ENCODE results near the gene TM4SF20. TPM values are rescaled to one million over a fixed set of nuclear protein-coding genes. Genes with fewer than 3 reads are reported as not detected.

Gene TM4SF20
- total RNA-seq, 2 donors from 2014 or later: not detected

DNA sequence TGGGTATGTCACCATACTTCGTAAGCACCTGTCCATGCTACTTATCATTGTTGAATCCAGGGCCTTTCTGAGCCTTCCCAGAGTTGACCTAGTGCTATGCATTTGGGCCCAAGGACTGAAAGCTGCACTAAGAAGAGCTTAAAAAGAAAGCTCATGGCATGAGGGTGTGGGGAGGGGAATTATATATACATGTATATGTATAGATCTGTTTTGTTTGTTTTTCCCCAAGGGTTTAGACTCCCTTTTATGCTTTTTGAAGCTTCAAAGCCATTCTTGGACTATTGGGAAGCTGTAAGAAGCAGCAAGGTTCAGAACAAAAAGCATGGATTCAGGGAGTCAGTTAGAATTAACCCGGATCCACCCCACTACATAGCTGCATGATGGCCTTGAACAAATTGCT lies 30.8 kb downstream of the TM4SF20 start:
- DNase-seq (ENCODE audit: low spot score in 2 of 2): no peak
- no peak for ATAC-seq
- no peaks in the 10 kb centered on the region for H3K36me3 Mint-ChIP-seq
- H3K27ac Mint-ChIP-seq: no peak overlapping the region
- no peaks in the 10 kb centered on the region for H3K9me3 Mint-ChIP-seq

DNA sequence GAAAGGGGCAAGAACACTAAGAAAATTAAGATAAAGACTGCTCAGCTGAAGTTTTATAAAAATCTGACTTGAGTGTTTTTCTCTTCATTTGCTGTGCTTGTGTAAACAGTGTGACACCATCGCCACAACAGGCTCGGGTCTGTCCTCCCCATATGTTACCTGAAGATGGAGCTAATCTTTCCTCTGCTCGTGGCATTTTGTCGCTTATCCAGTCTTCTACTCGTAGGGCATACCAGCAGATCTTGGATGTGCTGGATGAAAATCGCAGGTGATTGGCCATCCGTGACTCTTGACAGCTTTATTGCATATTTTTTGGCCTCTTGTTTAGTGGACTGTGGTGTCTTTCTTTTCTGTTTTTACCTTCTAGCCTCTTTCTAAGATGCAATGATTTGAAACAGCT lies 32.0 kb downstream of the TM4SF20 start:
- H3K9me3 Mint-ChIP-seq: no peaks in the 10 kb centered on the region
- DNase-seq (ENCODE audit: low spot score in 2 of 2) (no peak), ATAC-seq (no peak)
- no peak overlapping the region for H3K27ac Mint-ChIP-seq
- H3K36me3 Mint-ChIP-seq: no peaks in the 10 kb centered on the region

GRCh38 chr2:227344231-227344630 lies 34.9 kb downstream of the TM4SF20 start:
- ATAC-seq: no peak
- no peaks in the 10 kb centered on the region for H3K36me3 Mint-ChIP-seq
- DNase-seq (ENCODE audit: low spot score in 2 of 2): no peak
- no peaks in the 10 kb centered on the region for H3K9me3 Mint-ChIP-seq
- no peak overlapping the region for H3K27ac Mint-ChIP-seq

- Mint-ChIP-seq H3K36me3 (peaks cover 0 to 7% of the 10 kb centered on the region in 2 donors), H3K9me3 (no peaks in the 10 kb centered on the region), H3K27ac (peak overlapping the region in 1 of 2 donors; percentile 22)
- no peak for ATAC-seq
- no peak for DNase-seq (ENCODE audit: low spot score in 2 of 2)
Observed at GRCh38 chr2:227341553-227341952, 37.6 kb downstream of the TM4SF20 start.

DNA sequence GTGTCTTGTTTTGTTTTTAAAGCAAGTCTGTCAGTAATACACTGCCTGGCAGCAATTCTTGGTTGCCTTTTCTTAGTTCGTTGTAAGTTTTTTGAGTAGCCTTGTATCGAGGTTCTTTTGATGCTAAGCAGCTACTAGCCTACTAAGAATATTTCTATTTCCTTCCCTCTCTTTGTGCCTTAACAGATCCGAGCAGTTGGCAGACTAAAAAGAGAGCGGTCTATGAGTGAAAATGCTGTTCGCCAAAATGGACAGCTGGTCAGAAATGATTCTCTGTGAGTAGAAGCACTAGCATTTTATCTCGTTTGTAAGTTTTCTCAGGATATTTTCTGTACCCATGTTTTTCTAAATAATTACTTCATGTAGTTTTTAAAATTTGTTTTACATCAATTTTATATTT lies 39.0 kb downstream of the TM4SF20 start:
- ATAC-seq: no peak
- no peak for DNase-seq (ENCODE audit: low spot score in 2 of 2)
- H3K27ac Mint-ChIP-seq: no peak overlapping the region
- H3K9me3 Mint-ChIP-seq: no peaks in the 10 kb centered on the region
- H3K36me3 Mint-ChIP-seq: peaks cover 10 to 20% of the 10 kb centered on the region in 2 donors

- DNase-seq (ENCODE audit: low spot score in 2 of 2) (no peak), ATAC-seq (no peak)
- Mint-ChIP-seq H3K36me3 (peaks cover 14 to 30% of the 10 kb centered on the region in 2 donors), H3K27ac (no peak overlapping the region), H3K9me3 (no peaks in the 10 kb centered on the region)
Observed at GRCh38 chr2:227339098-227339599, 40.0 kb downstream of the TM4SF20 start.

DNA sequence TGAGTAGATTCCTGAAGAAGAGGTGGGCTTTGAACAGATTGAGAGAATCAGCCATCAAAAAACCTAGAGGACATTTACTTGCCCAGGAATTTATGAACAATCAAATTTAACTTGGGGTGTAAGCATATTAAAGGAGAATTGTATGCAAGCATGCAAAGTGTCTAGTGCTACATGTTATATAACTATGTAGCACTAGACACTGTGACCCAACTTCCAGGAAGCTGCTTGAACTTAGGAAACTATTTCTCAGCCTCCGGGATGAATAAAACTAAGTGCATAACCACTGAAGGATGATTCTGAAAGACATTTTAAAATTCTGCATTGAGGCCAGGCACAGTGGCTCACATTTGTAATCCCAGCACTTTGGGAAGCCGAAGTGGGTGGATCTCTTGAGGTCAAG lies 41.7 kb downstream of the TM4SF20 start:
- ATAC-seq (no peak), DNase-seq (ENCODE audit: low spot score in 2 of 2) (no peak)
- no peak overlapping the region for H3K27ac Mint-ChIP-seq
- no peaks in the 10 kb centered on the region for H3K9me3 Mint-ChIP-seq
- peaks cover 14 to 44% of the 10 kb centered on the region in 2 donors for H3K36me3 Mint-ChIP-seq

DNA sequence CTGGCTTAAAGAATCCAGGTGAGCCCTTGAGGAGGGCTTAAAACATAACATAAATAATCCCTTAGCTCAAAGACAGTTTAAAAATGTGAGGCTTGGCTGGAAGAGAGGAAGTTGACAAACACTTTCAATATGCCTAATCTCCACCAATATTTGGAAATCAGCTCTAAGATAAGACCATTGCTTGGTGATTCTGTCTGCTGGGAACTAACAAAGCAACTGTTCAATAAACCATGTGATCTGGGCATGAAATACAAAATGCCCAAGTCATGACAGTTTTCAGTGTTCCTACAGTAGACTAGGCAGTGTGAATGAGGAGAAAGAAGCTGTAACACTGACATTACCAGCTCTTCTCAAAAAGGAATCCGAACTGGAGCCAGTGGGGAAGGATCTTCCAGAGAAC lies 43.4 kb downstream of the TM4SF20 start:
- no peaks in the 10 kb centered on the region for H3K9me3 Mint-ChIP-seq
- ATAC-seq (peak in 1 of 2 donors; percentile 54), DNase-seq (ENCODE audit: low spot score in 2 of 2) (no peak)
- H3K27ac Mint-ChIP-seq: peak overlapping the region in 1 of 2 donors; percentile 14
- peaks cover 14 to 47% of the 10 kb centered on the region in 2 donors for H3K36me3 Mint-ChIP-seq

- Mint-ChIP-seq H3K36me3 (peaks cover 14 to 16% of the 10 kb centered on the region in 2 donors), H3K27ac (no peak overlapping the region), H3K9me3 (peaks cover 2 to 9% of the 10 kb centered on the region in 2 donors)
- DNase-seq (ENCODE audit: low spot score in 2 of 2): no peak
- no peak for ATAC-seq
Observed at GRCh38 chr2:227326783-227327182, 52.3 kb downstream of the TM4SF20 start.

DNA sequence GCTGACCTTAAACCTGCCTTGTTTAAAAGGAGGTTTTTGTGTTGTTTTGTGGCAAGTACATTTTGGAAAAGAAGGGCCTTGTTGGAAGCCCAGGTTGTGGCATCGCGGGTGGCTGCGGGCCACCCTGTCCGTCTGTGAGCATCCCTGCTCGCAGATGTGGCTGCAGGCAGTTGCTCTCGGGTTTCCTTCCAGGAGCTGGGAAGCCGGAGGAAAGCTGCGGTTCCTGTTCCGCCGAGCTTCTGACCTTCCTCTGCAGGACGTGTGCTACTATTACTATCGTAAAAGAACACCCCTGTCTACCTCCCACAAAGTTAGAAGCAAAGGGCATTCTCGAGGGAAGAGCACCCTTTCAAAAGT lies 53.3 kb downstream of the TM4SF20 start:
- DNase-seq (ENCODE audit: low spot score in 2 of 2) (no peak), ATAC-seq (no peak)
- Mint-ChIP-seq H3K36me3 (peaks cover 16 to 18% of the 10 kb centered on the region in 2 donors), H3K9me3 (peaks cover 3 to 9% of the 10 kb centered on the region in 2 donors), H3K27ac (peak overlapping the region; percentile 96 to 99)

DNA sequence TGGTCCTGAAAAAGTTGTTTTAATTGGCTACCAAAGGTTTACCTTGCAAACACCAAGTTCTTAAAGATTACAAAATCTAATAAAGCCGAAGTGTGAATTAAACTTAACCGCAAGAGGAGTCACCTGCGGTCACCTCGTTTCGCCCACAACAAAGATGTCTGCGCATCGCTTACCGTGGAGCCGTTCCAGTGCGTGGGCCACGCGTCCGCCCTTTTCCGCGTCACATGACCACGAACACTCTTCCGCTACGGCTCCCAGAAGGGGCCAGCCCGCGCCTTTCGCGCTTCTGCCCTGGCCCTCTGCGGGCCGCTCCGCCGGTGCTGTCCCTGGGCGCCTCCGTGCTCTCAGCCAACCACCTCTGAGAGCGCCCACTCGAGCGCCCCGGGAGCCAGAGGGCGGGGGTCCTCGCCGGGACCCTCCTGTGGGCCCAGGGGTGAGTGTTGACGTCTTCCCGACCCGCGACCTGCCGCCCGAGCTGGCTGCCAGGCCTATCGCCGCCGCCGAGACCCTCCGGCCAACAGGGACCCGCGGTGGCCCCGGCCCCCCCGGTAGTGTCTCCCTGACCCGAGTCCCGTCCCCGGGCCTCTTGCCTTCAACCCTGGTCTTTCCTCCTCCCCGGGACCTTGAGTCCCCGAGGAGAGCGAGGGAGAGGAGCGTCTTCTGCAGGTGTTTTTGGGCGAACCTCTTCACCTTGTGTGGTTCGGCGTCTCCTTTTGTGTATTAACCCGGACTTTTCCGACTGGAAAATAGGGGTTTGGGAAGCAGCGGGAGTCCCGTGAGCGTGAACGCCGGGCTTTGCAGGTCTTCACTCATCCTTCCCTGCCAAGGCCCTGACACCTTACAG lies 53.9 kb downstream of the TM4SF20 start, which contains the start of gene MFF:
MFF (plus strand) TSS at position 257 of the 844 bp plus-strand sequence. CDS start 5,415 bp downstream, outside the sequence.
- Mint-ChIP-seq H3K9me3 (peaks cover 3 to 9% of the 10 kb centered on the region in 2 donors), H3K36me3 (peaks cover 16 to 18% of the 10 kb centered on the region in 2 donors), H3K27ac (peak within 1 kb of the TSS; percentile 96 to 99)
- DNase-seq (ENCODE audit: low spot score in 2 of 2) (peak; percentile 91 to 95), ATAC-seq (peak; percentile 99)

DNA sequence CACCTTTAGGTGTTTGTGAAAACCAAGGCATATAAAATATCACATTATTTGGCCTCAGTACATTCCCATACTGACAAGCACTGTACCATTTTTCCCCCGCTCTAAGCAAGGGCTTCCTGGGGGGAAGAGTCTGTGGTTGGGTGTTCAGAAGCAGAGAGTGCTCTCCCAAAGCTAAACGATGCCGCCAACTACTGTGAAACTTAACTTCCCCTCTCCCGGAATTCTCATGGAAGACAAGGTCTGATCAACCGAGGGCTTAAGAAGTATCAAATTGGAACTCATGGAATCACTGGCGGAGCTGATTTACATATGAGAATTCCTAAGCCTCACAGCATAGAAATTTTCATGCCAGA lies 54.5 kb downstream of the TM4SF20 start:
- DNase-seq (ENCODE audit: low spot score in 2 of 2) (no peak), ATAC-seq (peak in 1 of 2 donors; percentile 3)
- Mint-ChIP-seq H3K9me3 (peaks cover 3 to 9% of the 10 kb centered on the region in 2 donors), H3K36me3 (peaks cover 16 to 18% of the 10 kb centered on the region in 2 donors), H3K27ac (peak overlapping the region; percentile 55 to 96)

DNA sequence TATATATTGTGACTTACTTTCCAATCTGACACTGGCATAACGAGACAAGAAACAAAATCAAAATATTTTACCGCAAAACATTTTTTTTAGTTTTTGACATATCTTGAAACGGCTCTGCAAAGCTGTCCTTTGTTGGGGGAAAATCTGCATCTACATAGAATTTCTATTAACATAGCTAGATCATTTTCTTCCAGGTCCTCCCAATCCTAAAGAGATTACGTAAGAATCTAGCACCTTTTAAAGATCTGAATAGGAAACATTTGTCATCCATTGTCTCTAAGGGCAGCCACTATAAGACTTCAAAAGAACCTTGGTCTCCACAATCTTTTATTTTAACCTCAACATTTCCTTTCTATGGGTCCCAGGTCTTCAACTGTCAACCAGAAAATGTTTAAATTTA lies 55.3 kb downstream of the TM4SF20 start:
- Mint-ChIP-seq H3K27ac (peak overlapping the region in 1 of 2 donors; percentile 96), H3K9me3 (peaks cover 3 to 9% of the 10 kb centered on the region in 2 donors), H3K36me3 (peaks cover 16 to 18% of the 10 kb centered on the region in 2 donors)
- no peak for DNase-seq (ENCODE audit: low spot score in 2 of 2)
- ATAC-seq: no peak

- DNase-seq (ENCODE audit: low spot score in 2 of 2) (no peak), ATAC-seq (no peak)
- Mint-ChIP-seq H3K36me3 (peaks cover 18% of the 10 kb centered on the region in 2 donors), H3K27ac (no peak overlapping the region), H3K9me3 (peaks cover 3 to 9% of the 10 kb centered on the region in 2 donors)
Observed at GRCh38 chr2:227322530-227323205, 56.4 kb downstream of the TM4SF20 start.

GRCh38 chr2:227320305-227321094 lies 58.6 kb downstream of the TM4SF20 start:
- no peak for DNase-seq (ENCODE audit: low spot score in 2 of 2)
- ATAC-seq: no peak
- Mint-ChIP-seq H3K36me3 (peaks cover 15 to 17% of the 10 kb centered on the region in 2 donors), H3K9me3 (peaks cover 3 to 14% of the 10 kb centered on the region in 2 donors), H3K27ac (no peak overlapping the region)

DNA sequence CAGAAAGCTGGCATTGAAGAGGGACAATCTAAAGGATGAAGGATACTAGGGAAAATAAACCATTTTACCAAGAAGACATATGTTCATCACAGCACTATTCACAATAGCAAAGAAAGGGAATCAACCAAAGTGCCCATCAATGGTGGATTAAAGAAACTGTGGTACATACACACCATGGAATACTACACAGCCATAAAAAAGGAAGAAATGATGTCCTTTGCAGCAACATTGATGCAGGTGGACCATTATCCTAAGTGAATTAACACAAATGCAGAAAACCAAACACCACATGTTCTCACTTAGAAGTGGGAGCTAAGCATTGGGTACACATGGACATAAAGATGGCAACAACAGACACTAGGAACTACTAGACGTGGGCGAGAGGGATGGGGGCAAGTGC lies 61.3 kb downstream of the TM4SF20 start:
- Mint-ChIP-seq H3K36me3 (peaks cover 11 to 12% of the 10 kb centered on the region in 2 donors), H3K9me3 (peaks cover 3 to 4% of the 10 kb centered on the region in 2 donors), H3K27ac (no peak overlapping the region)
- no peak for DNase-seq (ENCODE audit: low spot score in 2 of 2)
- ATAC-seq: no peak
